ENCODE data around the gene CLCN1. TPM values are rescaled to one million over a fixed set of nuclear protein-coding genes. Genes with fewer than 3 reads are reported as not detected.
"Not testable (repeated sequence)": the region's sequence is repeated elsewhere in the genome, so short reads cannot be mapped to it uniquely, and the experiment has no call there.

The CLCN1 gene
- total and polyA plus RNA-seq, 5 experiments from 2014 or later: not detected

DNA sequence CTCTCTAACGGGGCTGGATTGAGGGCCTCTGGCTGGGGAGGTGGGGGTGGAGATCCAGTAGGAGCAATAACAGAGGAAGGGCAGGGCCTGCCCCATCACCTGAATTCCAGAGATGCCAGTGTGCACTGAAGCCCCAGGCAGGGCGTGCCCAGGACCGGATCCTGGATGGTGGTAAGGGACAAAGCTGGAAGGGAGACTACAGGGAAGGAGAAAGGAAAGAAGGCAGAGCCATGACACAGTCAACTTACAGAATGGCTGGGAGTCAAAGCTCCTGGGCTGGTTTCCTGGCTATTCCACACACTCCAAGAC, 30.5 kb upstream of the CLCN1 start:
- POLR2A ChIA-PET: interaction anchor here (1.3 to 3.6 kb wide), 2 partner anchors 19 to 25 kb away, joined by 4 to 51 read pairs; partner anchors contain the start of gene GSTK1
- ATAC-seq: no peak
- peak overlapping the region in 2 of 10 donors; percentile 49 to 57 for H3K27ac Mint-ChIP-seq
- peaks cover 26 to 52% (median 49%) of the 10 kb centered on the region in 4 donors for H3K4me1 Mint-ChIP-seq
- H3K27me3 Mint-ChIP-seq: no peaks in the 10 kb centered on the region
- peaks cover 0 to 6% (median 0%) of the 10 kb centered on the region in 3 donors for H3K36me3 Mint-ChIP-seq
- no peak for DNase-seq
- no peak overlapping the region for H3K4me3 Mint-ChIP-seq
- H3K9me3 Mint-ChIP-seq: peaks cover 0 to 2% (median 0%) of the 10 kb centered on the region in 9 donors

DNA sequence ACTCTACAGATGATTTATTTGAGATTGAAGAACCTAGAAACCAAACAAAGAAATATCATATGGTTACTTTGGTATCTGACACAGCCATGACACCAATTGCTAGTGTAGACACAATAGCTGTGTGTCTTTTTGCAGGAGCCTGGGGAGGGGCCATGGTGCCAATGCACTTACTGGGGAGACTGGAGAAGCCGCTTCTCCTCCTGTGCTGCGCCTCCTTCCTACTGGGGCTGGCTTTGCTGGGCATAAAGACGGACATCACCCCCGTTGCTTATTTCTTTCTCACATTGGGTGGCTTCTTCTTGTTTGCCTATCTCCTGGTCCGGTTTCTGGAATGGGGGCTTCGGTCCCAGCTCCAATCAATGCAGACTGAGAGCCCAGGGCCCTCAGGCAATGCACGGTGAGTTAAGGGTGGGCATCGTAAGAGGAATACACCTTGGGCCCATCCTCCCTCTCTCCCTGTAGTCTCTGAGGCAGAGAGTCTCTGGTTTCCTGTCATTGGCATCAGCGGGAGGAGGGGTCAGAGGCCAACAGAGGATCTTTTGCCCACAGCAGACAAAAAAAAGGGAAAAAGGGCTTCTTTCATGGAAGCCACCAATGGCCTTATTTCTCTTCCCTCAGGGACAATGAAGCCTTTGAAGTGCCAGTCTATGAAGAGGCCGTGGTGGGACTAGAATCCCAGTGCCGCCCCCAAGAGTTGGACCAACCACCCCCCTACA, 29.9 kb upstream of the CLCN1 start:
- H3K4me3 Mint-ChIP-seq: no peak overlapping the region
- no peak for ATAC-seq
- peaks cover 0 to 2% (median 0%) of the 10 kb centered on the region in 9 donors for H3K9me3 Mint-ChIP-seq
- peak overlapping the region in 1 of 10 donors; percentile 49 for H3K27ac Mint-ChIP-seq
- POLR2A ChIA-PET: interaction anchor here (1.3 to 3.6 kb wide), 2 partner anchors 20 to 25 kb away, joined by 4 to 51 read pairs; partner anchors contain the start of gene GSTK1
- no peaks in the 10 kb centered on the region for H3K27me3 Mint-ChIP-seq
- no peak for DNase-seq
- H3K36me3 Mint-ChIP-seq: peaks cover 0 to 9% (median 0%) of the 10 kb centered on the region in 3 donors
- H3K4me1 Mint-ChIP-seq: peaks cover 25 to 53% (median 49%) of the 10 kb centered on the region in 4 donors

DNA sequence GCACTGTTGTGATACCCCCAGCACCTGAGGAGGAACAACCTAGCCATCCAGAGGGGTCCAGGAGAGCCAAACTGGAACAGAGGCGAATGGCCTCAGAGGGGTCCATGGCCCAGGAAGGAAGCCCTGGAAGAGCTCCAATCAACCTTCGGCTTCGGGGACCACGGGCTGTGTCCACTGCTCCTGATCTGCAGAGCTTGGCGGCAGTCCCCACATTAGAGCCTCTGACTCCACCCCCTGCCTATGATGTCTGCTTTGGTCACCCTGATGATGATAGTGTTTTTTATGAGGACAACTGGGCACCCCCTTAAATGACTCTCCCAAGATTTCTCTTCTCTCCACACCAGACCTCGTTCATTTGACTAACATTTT, 29.4 kb upstream of the CLCN1 start:
- DNase-seq (no peak), ATAC-seq (no peak)
- peak overlapping the region in 9 of 10 donors; percentile 12 to 98 (median 90) for H3K4me3 Mint-ChIP-seq
- H3K4me1 Mint-ChIP-seq: peaks cover 30 to 57% (median 55%) of the 10 kb centered on the region in 4 donors
- peak overlapping the region in 7 of 10 donors; percentile 2 to 95 (median 66) for H3K27ac Mint-ChIP-seq
- POLR2A ChIA-PET: interaction anchor here (1.3 to 3.6 kb wide), 3 partner anchors 20 to 33 kb away, joined by 4 to 51 read pairs (median 8); partner anchors contain the start of gene GSTK1
- peaks cover 0 to 14% (median 4%) of the 10 kb centered on the region in 3 donors for H3K36me3 Mint-ChIP-seq
- H3K9me3 Mint-ChIP-seq: peaks cover 0 to 2% (median 0%) of the 10 kb centered on the region in 9 donors
- H3K27me3 Mint-ChIP-seq: no peaks in the 10 kb centered on the region

DNA sequence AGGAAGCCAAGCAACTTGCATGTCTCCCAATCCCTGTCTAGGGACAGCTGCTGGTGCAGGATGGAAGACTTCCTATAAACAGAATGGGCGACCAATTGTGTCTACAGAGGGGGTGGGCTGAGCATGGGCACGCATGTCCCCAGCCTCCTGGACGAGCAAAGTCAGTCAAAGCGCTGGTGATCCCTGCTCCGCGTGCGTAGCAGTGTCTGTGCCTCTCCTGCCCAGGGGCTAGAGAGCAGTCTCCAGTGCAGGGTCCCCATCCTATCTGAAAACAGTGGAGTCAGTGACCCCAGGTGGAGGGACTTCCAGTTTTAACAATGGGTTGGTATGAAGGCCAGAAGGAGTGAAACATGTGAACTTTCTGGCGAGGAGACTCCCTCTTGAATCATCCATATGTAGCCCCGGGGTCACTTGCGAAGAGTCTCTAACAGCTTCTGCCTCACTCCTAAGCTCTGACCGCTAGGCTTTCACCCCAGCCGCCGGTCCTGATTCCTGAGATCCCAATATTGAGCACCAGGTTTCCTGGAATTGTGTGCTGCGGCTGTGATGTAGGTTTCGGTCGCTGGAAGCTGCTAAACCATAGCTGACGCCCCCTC, 28.5 kb upstream of the CLCN1 start:
- Mint-ChIP-seq H3K36me3 (peaks cover 0 to 24% (median 8%) of the 10 kb centered on the region in 3 donors), H3K4me3 (peak overlapping the region; percentile 90 to 98 (median 96)), H3K27me3 (no peaks in the 10 kb centered on the region), H3K9me3 (peaks cover 0 to 2% (median 0%) of the 10 kb centered on the region in 9 donors), H3K4me1 (peaks cover 32 to 60% (median 59%) of the 10 kb centered on the region in 4 donors), H3K27ac (peak overlapping the region; percentile 87 to 98 (median 92))
- POLR2A ChIA-PET: interaction anchor here (0.8 to 3.6 kb wide), 21 partner anchors 8 to 490 kb away, joined by 3 to 51 read pairs (median 6); partner anchors contain the start of genes CLCN1, EPHA1 and GSTK1
- no peak for ATAC-seq
- DNase-seq: no peak

DNA sequence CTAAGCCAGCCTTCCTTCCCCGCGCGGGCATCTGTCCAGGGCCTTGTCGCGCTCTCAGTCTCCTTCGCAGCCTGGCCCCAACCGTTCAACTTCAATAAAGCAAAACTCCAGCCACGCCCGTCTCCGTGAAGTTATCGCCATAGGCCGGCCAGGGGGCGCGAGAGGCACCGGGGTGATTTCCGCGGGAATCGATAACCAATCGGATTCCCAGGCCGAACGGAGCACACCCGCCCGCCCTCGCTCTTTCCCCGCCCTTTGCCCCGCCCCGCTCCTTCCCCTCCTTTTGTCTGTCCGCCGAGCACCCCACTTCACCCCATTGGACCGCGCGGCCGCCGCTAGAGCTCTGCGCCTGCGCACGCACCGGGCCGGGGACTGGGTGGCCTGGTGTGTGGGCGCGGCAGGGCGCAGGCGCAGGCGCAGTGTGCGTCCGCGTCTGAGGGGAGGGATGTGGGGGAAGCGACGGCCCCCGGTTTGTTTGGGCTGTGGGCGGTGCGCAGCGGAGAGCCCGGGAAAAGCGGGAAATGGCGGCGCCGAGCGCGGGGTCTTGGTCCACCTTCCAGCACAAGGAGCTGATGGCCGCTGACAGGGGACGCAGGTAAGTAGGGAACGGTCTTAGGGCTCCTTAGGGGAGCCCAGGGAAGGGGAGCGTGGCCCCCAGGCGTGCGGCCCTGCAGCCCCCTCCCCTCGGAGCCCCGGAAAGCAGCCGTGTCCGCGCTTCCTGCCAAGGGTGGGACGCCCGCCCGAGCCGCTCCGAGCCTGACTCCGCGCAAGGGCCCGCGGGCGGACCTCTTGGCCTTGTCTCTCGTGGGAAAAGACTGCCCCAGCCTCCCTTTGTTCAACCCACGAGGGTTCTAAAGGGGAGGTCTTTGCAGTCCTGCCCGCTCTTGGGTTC, 27.7 kb upstream of the CLCN1 start, which contains the start of gene CASP2:
CASP2 (plus strand) TSS at position 417 of the 892 bp plus-strand sequence; CDS start at position 522, 105 bp downstream.
- Mint-ChIP-seq H3K9me3 (peaks cover 0 to 2% (median 0%) of the 10 kb centered on the region in 9 donors), H3K4me3 (peak within 1 kb of the TSS; percentile 91 to 98 (median 96)), H3K27ac (peak within 1 kb of the TSS; percentile 89 to 98 (median 92)), H3K36me3 (peaks cover 0 to 31% (median 9%) of the 10 kb centered on the region in 3 donors), H3K4me1 (peaks cover 32 to 62% (median 59%) of the 10 kb centered on the region in 4 donors), H3K27me3 (no peaks in the 10 kb centered on the region)
- ATAC-seq: peak; percentile 92 to 94
- peak; percentile 93 to 100 (median 99) for DNase-seq
- POLR2A ChIA-PET: interaction anchor here (0.6 to 3.6 kb wide), 25 partner anchors 9 to 490 kb away, joined by 3 to 51 read pairs (median 4); partner anchors contain the start of genes CLCN1, EPHA1 and GSTK1

DNA sequence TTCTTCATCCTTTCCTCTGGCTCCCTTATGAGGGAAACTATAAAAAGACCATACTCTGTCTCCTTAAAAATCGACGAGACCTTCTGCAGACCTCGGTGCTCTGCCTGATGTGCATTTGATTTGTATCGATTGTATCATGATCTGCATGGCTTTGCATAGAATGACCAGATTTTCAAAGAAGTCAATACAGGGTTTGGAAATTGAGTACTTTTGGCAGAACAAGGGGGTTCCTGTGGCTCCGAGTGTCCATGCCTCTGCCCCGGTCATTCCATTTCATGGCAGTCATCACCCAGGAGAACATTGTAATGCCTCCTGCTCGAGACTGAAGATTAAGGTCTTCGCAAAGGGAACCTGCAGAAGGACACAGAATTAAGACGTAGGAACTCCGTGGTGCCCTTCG, 27.1 kb upstream of the CLCN1 start:
- peak overlapping the region; percentile 81 to 98 (median 90) for H3K27ac Mint-ChIP-seq
- peaks cover 0 to 2% (median 0%) of the 10 kb centered on the region in 9 donors for H3K9me3 Mint-ChIP-seq
- ATAC-seq (no peak), DNase-seq (peak in 1 of 10 donors; percentile 9)
- no peaks in the 10 kb centered on the region for H3K27me3 Mint-ChIP-seq
- POLR2A ChIA-PET: interaction anchor here (0.8 to 3.6 kb wide), 11 partner anchors 9 to 119 kb away, joined by 4 to 51 read pairs (median 9); partner anchors contain the start of genes EPHA1 and GSTK1
- peaks cover 0 to 38% (median 16%) of the 10 kb centered on the region in 3 donors for H3K36me3 Mint-ChIP-seq
- peaks cover 27 to 56% (median 54%) of the 10 kb centered on the region in 4 donors for H3K4me1 Mint-ChIP-seq
- peak overlapping the region; percentile 91 to 98 (median 96) for H3K4me3 Mint-ChIP-seq

DNA sequence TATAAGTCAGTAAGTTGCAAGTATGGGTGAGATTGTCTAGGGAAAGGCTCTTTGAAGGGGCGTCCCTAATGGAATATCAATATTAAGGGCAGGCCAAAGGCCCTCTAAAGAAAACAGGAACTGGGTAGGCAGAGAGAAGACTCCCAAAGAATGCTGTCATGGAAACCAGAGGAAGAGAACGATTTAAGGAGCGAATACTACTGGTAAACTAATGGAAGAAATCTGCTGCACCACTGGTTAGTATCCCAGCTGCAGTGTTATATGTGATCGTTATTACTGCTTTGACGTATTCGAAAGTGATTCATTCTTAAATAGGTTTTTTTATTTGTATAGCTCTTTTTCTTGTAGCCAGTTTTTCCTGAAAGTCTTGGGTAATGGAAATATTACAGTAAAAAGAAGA, 26.5 kb upstream of the CLCN1 start:
- Mint-ChIP-seq H3K27ac (peak overlapping the region; percentile 65 to 98 (median 90)), H3K27me3 (no peaks in the 10 kb centered on the region), H3K36me3 (peaks cover 0 to 43% (median 20%) of the 10 kb centered on the region in 3 donors)

DNA sequence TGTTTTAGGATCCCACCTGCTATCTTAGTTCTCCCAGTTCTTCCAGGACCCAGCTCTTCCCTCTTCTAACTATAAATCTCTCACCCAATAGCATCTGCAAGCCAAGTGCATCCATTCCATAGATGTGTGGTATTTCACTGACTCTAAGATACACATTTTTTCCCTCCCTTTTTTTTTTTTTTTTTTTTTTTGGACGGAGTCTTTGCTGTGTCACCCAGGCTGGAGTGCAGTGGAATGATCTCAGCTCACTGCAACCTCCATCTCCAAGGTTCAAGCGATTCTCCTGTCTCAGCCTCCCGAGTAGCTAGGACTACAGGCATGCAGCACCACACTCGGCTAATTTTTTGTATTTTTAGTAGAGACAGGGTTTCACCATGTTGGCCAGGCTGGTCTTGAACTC, 26.0 kb upstream of the CLCN1 start:
- POLR2A ChIA-PET: interaction anchor here (0.7 to 1.1 kb wide), 5 partner anchors 10 to 84 kb away, joined by 3 to 6 read pairs (median 4); partner anchors contain the start of gene CLCN1
- not testable (repeated sequence) for H3K27me3 Mint-ChIP-seq, DNase-seq, ATAC-seq, H3K9me3 Mint-ChIP-seq
- Mint-ChIP-seq H3K4me3 (peak overlapping the region; percentile 91 to 98 (median 96)), H3K27ac (peak overlapping the region in 7 of 10 donors; percentile 40 to 98 (median 86)), H3K36me3 (peaks cover 0 to 48% (median 20%) of the 10 kb centered on the region in 3 donors), H3K4me1 (peaks cover 23 to 54% (median 48%) of the 10 kb centered on the region in 4 donors)

More for the DNA sequence above, 26.5 kb upstream of the CLCN1 start:
- H3K9me3 Mint-ChIP-seq: peaks cover 0 to 2% (median 0%) of the 10 kb centered on the region in 9 donors
- POLR2A ChIA-PET: interaction anchor here (0.7 to 1.1 kb wide), 4 partner anchors 9 to 84 kb away, joined by 3 to 5 read pairs (median 4); partner anchors contain the start of gene CLCN1
- DNase-seq: no peak
- H3K4me3 Mint-ChIP-seq: peak overlapping the region; percentile 91 to 98 (median 96)
- no peak for ATAC-seq
- H3K4me1 Mint-ChIP-seq: peaks cover 23 to 55% (median 50%) of the 10 kb centered on the region in 4 donors

DNA sequence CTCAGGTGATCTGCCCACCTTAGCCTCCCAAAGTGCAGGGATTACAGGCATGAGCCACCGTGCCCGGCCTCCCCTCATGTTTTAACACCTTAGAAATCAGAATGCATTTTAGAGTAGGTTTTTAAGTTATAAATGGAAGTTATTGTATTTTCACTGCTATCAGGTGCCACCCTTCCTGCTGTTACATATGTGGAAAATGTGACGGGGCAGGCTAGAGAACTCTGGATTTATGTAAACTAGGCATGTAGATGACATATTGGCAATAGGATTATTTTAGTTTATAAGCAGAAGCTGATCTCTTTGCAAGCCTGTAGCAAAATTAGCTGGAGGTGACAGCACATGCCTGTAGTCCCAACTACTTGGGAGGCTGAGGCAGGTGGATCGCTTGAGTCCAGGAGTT, 25.6 kb upstream of the CLCN1 start:
- Mint-ChIP-seq H3K27me3 (no peaks in the 10 kb centered on the region), H3K36me3 (peaks cover 0 to 52% (median 20%) of the 10 kb centered on the region in 3 donors), H3K4me1 (peaks cover 23 to 57% (median 50%) of the 10 kb centered on the region in 4 donors), H3K4me3 (peak overlapping the region; percentile 63 to 98 (median 96)), H3K9me3 (peaks cover 0 to 2% (median 0%) of the 10 kb centered on the region in 9 donors), H3K27ac (peak overlapping the region in 5 of 10 donors; percentile 15 to 65 (median 53))
- DNase-seq (no peak), ATAC-seq (no peak)
- POLR2A ChIA-PET: interaction anchor here (0.7 to 1.1 kb wide), 3 partner anchors 14 to 278 kb away, joined by 3 to 6 read pairs (median 4); no protein-coding TSS in a partner anchor

DNA sequence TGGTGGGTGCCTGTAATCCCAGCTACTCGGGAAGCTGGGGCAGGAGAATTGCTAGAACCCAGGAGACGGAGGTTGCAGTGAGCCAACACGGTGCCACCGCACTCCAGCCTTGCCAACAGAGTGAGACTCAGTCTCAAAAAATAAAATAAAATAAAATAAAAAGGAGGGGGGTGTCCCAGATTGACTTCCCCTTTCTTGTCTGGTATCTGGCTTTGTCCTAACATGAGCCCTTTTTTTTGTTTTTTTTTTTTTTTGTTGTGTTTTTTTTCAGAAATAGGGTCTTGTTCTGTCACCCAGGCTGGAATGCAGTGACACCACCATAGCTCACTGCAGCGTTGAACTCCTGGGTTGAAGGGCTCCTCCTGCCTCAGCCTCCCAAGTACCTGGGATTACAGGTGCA, 23.0 kb upstream of the CLCN1 start:
- Mint-ChIP-seq H3K9me3 (peaks cover 0 to 2% (median 0%) of the 10 kb centered on the region in 9 donors), H3K36me3 (peaks cover 0 to 76% (median 21%) of the 10 kb centered on the region in 3 donors), H3K27ac (no peak overlapping the region), H3K4me1 (peaks cover 22 to 67% (median 58%) of the 10 kb centered on the region in 4 donors), H3K27me3 (no peaks in the 10 kb centered on the region), H3K4me3 (no peak overlapping the region)
- ATAC-seq (no peak), DNase-seq (no peak)
- POLR2A ChIA-PET: interaction anchor here (0.6 to 0.9 kb wide), 4 partner anchors 10 to 87 kb away, joined by 3 to 5 read pairs (median 4); no protein-coding TSS in a partner anchor

DNA sequence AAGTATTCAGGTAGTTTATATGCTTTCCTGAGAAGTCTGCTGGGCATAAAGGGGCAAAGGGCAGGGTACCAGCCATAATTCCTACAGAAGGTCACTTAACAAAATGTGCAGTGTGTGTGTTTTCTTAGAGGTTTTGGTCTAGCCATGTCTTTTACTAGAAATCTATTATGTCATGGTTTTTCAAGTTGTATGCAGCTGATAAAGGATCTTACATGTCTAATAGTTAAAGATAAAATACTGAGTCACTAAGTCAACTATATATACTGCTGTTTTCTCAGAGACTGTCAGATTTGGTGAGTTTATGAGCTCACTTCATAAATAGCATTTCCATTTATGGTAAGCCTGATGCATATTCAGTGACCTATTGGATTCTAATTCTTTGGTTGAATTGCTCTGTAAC, 20.0 kb upstream of the CLCN1 start:
- Mint-ChIP-seq H3K27ac (peak overlapping the region in 7 of 10 donors; percentile 20 to 75 (median 31)), H3K36me3 (peaks cover 7 to 97% (median 35%) of the 10 kb centered on the region in 3 donors), H3K4me1 (peaks cover 26 to 57% (median 51%) of the 10 kb centered on the region in 4 donors), H3K27me3 (no peaks in the 10 kb centered on the region), H3K4me3 (peak overlapping the region in 1 of 10 donors; percentile 14), H3K9me3 (no peaks in the 10 kb centered on the region)
- POLR2A ChIA-PET: interaction anchor here (0.6 to 1.3 kb wide), 2 partner anchors 58 to 75 kb away, joined by 3 to 4 read pairs; no protein-coding TSS in a partner anchor
- ATAC-seq (no peak), DNase-seq (no peak)
